CD14-positive monocyte (primary cell): ENCODE measurements around the gene MLEC. TPM values are rescaled to one million over a fixed set of nuclear protein-coding genes. Genes with fewer than 3 reads are reported as not detected.
A peak's percentile ranks its signal among the peaks of the same experiment; 100 is the strongest.
"Not testable (repeated sequence)": the region's sequence is repeated elsewhere in the genome, so short reads cannot be mapped to it uniquely, and the experiment has no call there.

Source experiments
- DNase-seq, 3 donors: peaks; one replicate each; pipeline ENCODE4 v3.0.0-alpha.2; 2011 to 2022
- H2AFZ ChIP-seq: 2 replicates; pipeline ENCODE4 v1.6.0; 2012; ENCODE audit warnings: mild to moderate bottlenecking, low read depth, low read length, inconsistent platforms; ENCODE audit not compliant: insufficient read depth, poor library complexity, severe bottlenecking
- H3K27ac ChIP-seq, 2 donors: 1 replicate in 1 of 2; 2 replicates in 1 of 2; pipeline ENCODE4 v1.5.1; 2012 to 2013; ENCODE audit warnings: low read length in 2 of 2, control low read depth in 1 of 2, inconsistent platforms in 1 of 2, low read depth in 1 of 2, mild to moderate bottlenecking in 1 of 2
- H3K27me3 ChIP-seq, 2 donors: one replicate each; pipeline versions ENCODE4 v1.6.0 to v1.6.1; 2011 to 2013; ENCODE audit warnings: low read length in 2 of 2; ENCODE audit not compliant: control insufficient read depth in 2 of 2, insufficient read depth in 2 of 2
- H3K36me3 ChIP-seq, 2 donors: replicated peaks in 1 of 2; 1 replicate in 1 of 2; 2 replicates in 1 of 2; pipeline versions ENCODE4 v1.5.1 to v1.6.1; 2012 to 2013; ENCODE audit warnings: low read length in 2 of 2, control low read depth in 1 of 2, inconsistent platforms in 1 of 2, mild to moderate bottlenecking in 1 of 2; ENCODE audit not compliant: insufficient read depth in 2 of 2, control insufficient read depth in 1 of 2
- H3K4me1 ChIP-seq, 2 donors: 1 replicate in 1 of 2; 2 replicates in 1 of 2; pipeline versions ENCODE4 v1.5.1 to v1.6.1; 2012 to 2013; ENCODE audit warnings: low read length in 2 of 2, control low read depth in 1 of 2, inconsistent platforms in 1 of 2, mild to moderate bottlenecking in 1 of 2, moderate library complexity in 1 of 2; ENCODE audit not compliant: insufficient read depth in 2 of 2, control insufficient read depth in 1 of 2
- H3K4me2 ChIP-seq: replicated peaks from 2 replicates; pipeline ENCODE3; 2012; ENCODE audit warnings: low read length, moderate library complexity, mild to moderate bottlenecking; ENCODE audit not compliant: poor library complexity, severe bottlenecking; ENCODE audit errors: extremely low read depth
- H3K4me3 ChIP-seq, 3 experiments: fragments of 200-600 bp in 1 of 3; sonication (generic) in 1 of 3; replicated peaks in 1 of 3; 1 replicate in 2 of 3; 2 replicates in 1 of 3; pipeline ENCODE4 v1.5.1; 2011 to 2013; ENCODE audit warnings: low read length in 3 of 3, mild to moderate bottlenecking in 3 of 3, control low read depth in 2 of 3, low read depth in 2 of 3, inconsistent platforms in 1 of 3, moderate library complexity in 1 of 3
- H3K79me2 ChIP-seq: 2 replicates; pipeline ENCODE4 v1.6.0; 2012; ENCODE audit warnings: mild to moderate bottlenecking, control low read depth, inconsistent platforms, low read length, moderate library complexity; ENCODE audit not compliant: insufficient read depth
- H3K9ac ChIP-seq: 2 replicates; pipeline ENCODE4 v1.6.0; 2017; ENCODE audit warnings: low read length, mild to moderate bottlenecking; ENCODE audit not compliant: insufficient read depth, poor library complexity, severe bottlenecking
- H3K9me3 ChIP-seq, 2 donors: replicated peaks in 1 of 2; 1 replicate in 1 of 2; 2 replicates in 1 of 2; pipeline versions ENCODE4 v1.5.1 to v1.6.1; 2012 to 2013; ENCODE audit warnings: low read length in 2 of 2, control low read depth in 1 of 2; ENCODE audit not compliant: control insufficient read depth in 1 of 2, insufficient read depth in 1 of 2
- H4K20me1 ChIP-seq: 2 replicates; pipeline ENCODE4 v1.6.0; 2012; ENCODE audit warnings: mild to moderate bottlenecking, low read length, control low read depth, moderate library complexity; ENCODE audit not compliant: insufficient read depth
- H3K27ac Mint-ChIP-seq, 7 donors: one replicate each; pipeline ENCODE4 v1.8.0; 2020; ENCODE audit warnings: mild to moderate bottlenecking in 7 of 7, mixed read lengths in 7 of 7, moderate library complexity in 6 of 7, inconsistent platforms in 2 of 7
- H3K27me3 Mint-ChIP-seq, 3 donors: one replicate each; pipeline ENCODE4 v1.8.0; 2021 to 2022; ENCODE audit warnings: low read depth in 3 of 3, mild to moderate bottlenecking in 3 of 3, mixed read lengths in 3 of 3, moderate library complexity in 3 of 3, inconsistent platforms in 1 of 3
- H3K36me3 Mint-ChIP-seq, 2 donors: one replicate each; pipeline ENCODE4 v1.8.0; 2020; ENCODE audit warnings: mixed read lengths in 2 of 2, inconsistent platforms in 1 of 2, mild to moderate bottlenecking in 1 of 2
- H3K4me1 Mint-ChIP-seq: one replicate; pipeline ENCODE4 v1.8.0; 2020; ENCODE audit warnings: mild to moderate bottlenecking, mixed read lengths
- H3K4me3 Mint-ChIP-seq, 2 donors: one replicate each; pipeline ENCODE4 v1.8.0; 2020; ENCODE audit warnings: mild to moderate bottlenecking in 2 of 2, mixed read lengths in 2 of 2, moderate library complexity in 1 of 2
- H3K9me3 Mint-ChIP-seq, 7 donors: one replicate each; pipeline ENCODE4 v1.8.0; 2020 to 2022; ENCODE audit warnings: mixed read lengths in 7 of 7, mild to moderate bottlenecking in 6 of 7, moderate library complexity in 6 of 7, inconsistent platforms in 2 of 7
- CTCF ChIP-seq: fragments of 200-600 bp; IDR thresholded peaks from one replicate; pipeline ENCODE4 v1.8.0; 2022; ENCODE audit warnings: antibody characterized with exemption, mild to moderate bottlenecking
- WGBS: methylation state at CpG from one replicate; pipeline ENCODE4 v1.1.5; 2013; ENCODE audit warnings: missing lambda C conversion rate; ENCODE audit not compliant: insufficient coverage; 5-methylcytosine and 5-hydroxymethylcytosine counted together
- intact Hi-C, 2 donors: fragments of 100-400 bp; cut with micrococcal nuclease; formaldehyde crosslinking; loops; one replicate each; pipeline versions ENCODE4 v1.15.0 to v1.15.1; 2023
- polyA plus RNA-seq, 3 donors: library from polyadenylated mRNA; depleted of rRNA in 1 of 3; unstranded in 2 of 3; stranded (reverse) in 1 of 3; fragments of 300-500 nt in 2 of 3; fragments of >200 nt in 1 of 3; fragmentation: Illumina TruSeq in 2 of 3; gene quantifications; 1 replicate in 2 of 3; 2 replicates in 1 of 3; pipeline ENCODE4 v1.2.3, GENCODE V29; 2012 to 2021

The MLEC gene
- polyA plus RNA-seq, 3 donors: 10.9 to 79.5 (median 65.3) TPM

GRCh38 chr12:120726510-120726793 lies 39.5 kb downstream of the MLEC start:
- Histone ChIP-seq H3K79me2 (peaks cover 6% of the 10 kb centered on the region), H3K4me3 (peak overlapping the region in 2 of 3 experiments; percentile 88), H3K27me3 (no peaks in the 10 kb centered on the region), H3K4me2 (peak overlapping the region; percentile 95), H3K27ac (peak overlapping the region in 1 of 2 donors; percentile 74), H2AFZ (peak overlapping the region; percentile 97), H3K9me3 (no peaks in the 10 kb centered on the region), H4K20me1 (no peaks in the 10 kb centered on the region), H3K4me1 (peaks cover 12 to 18% of the 10 kb centered on the region in 2 donors), H3K9ac (peak overlapping the region; percentile 82), H3K36me3 (peaks cover 22 to 47% of the 10 kb centered on the region in 2 donors)
- TF ChIP-seq CTCF: no peak
- H3K4me3 Mint-ChIP-seq: peak overlapping the region; percentile 87 to 93
- peaks cover 0 to 2% (median 0%) of the 10 kb centered on the region in 7 donors for H3K9me3 Mint-ChIP-seq
- WGBS: 89% methylated on average over 8 of the region's 9 CpGs
- intact Hi-C loops: loop anchor here (5.0 kb wide), 1 partner anchor 39 kb away; the partner anchor contains the start of gene MLEC (in 2 of the 2)
- peak overlapping the region in 1 of 7 donors; percentile 74 for H3K27ac Mint-ChIP-seq
- peaks cover 0 to 1% (median 1%) of the 10 kb centered on the region in 3 donors for H3K27me3 Mint-ChIP-seq
- peaks cover 31% of the 10 kb centered on the region for H3K4me1 Mint-ChIP-seq
- no peak for DNase-seq
- H3K36me3 Mint-ChIP-seq: peaks cover 47 to 68% of the 10 kb centered on the region in 2 donors

- Mint-ChIP-seq H3K27me3 (peaks cover 0 to 1% (median 1%) of the 10 kb centered on the region in 3 donors), H3K4me3 (no peak overlapping the region), H3K36me3 (peaks cover 44 to 66% of the 10 kb centered on the region in 2 donors), H3K27ac (no peak overlapping the region), H3K4me1 (peaks cover 30% of the 10 kb centered on the region), H3K9me3 (peaks cover 0 to 2% (median 0%) of the 10 kb centered on the region in 7 donors)
- H3K4me2 ChIP-seq: no peak overlapping the region
- H3K9ac ChIP-seq: no peak overlapping the region
- no peaks in the 10 kb centered on the region for H4K20me1 ChIP-seq
- no peak for TF ChIP-seq CTCF
- no peak overlapping the region for H2AFZ ChIP-seq
- H3K9me3 ChIP-seq: no peaks in the 10 kb centered on the region
- H3K27me3 ChIP-seq: no peaks in the 10 kb centered on the region
- H3K79me2 ChIP-seq: peaks cover 6% of the 10 kb centered on the region
- no peak for DNase-seq
- H3K4me3 ChIP-seq: peak overlapping the region in 1 of 3 experiments; percentile 88
- 98% methylated on average over 9 of the region's 9 CpGs for WGBS
- H3K27ac ChIP-seq: no peak overlapping the region
- peaks cover 18 to 42% of the 10 kb centered on the region in 2 donors for H3K36me3 ChIP-seq
- peaks cover 12 to 18% of the 10 kb centered on the region in 2 donors for H3K4me1 ChIP-seq
- intact Hi-C loops: loop anchor here (5.0 kb wide), 1 partner anchor 40 kb away; the partner anchor contains the start of gene MLEC (in 2 of the 2)
Measured at GRCh38 chr12:120726961-120727360, 40.0 kb downstream of the MLEC start.

GRCh38 chr12:120732198-120732597 lies 45.2 kb downstream of the MLEC start:
- H3K9me3 ChIP-seq, H3K9ac ChIP-seq, H2AFZ ChIP-seq, H3K27ac ChIP-seq, H3K27ac Mint-ChIP-seq, H3K9me3 Mint-ChIP-seq, H3K27me3 Mint-ChIP-seq, H3K79me2 ChIP-seq, DNase-seq, H3K4me3 Mint-ChIP-seq, H4K20me1 ChIP-seq, H3K4me1 ChIP-seq, H3K4me2 ChIP-seq, H3K4me3 ChIP-seq, H3K27me3 ChIP-seq, intact Hi-C loops, H3K4me1 Mint-ChIP-seq: not testable (repeated sequence)
- peaks cover 17 to 18% of the 10 kb centered on the region in 2 donors for H3K36me3 ChIP-seq
- 97% methylated on average over 16 of the region's 35 CpGs for WGBS
- H3K36me3 Mint-ChIP-seq: peaks cover 24 to 54% of the 10 kb centered on the region in 2 donors
